Neural cell (in vitro differentiated cells): Measurements from ENCODE around the gene MAP3K7CL. TPM values are rescaled to one million over a fixed set of nuclear protein-coding genes. Genes with fewer than 3 reads are reported as not detected.

Experiments
- H2AFZ ChIP-seq: fragments of 200-600, 300-800 bp; sonication (generic), shearing (Covaris generic); 2 replicates; pipeline ENCODE4 v1.6.0; 2014; ENCODE audit warnings: low read depth, mild to moderate bottlenecking, antibody characterized with exemption, low read length, moderate library complexity
- H3F3A ChIP-seq: fragments of 200-600 bp; shearing (Covaris generic); 2 replicates; pipeline ENCODE4 v1.6.1; 2016; ENCODE audit warnings: mild to moderate bottlenecking, moderate library complexity, mixed read lengths, antibody characterized with exemption, low read length; ENCODE audit not compliant: insufficient read depth, poor library complexity, severe bottlenecking
- H3K27ac ChIP-seq: fragments of 200-600, 300-800 bp; sonication (generic), shearing (Covaris generic); 2 replicates; pipeline ENCODE4 v1.5.1; 2014; ENCODE audit warnings: mild to moderate bottlenecking, low read length, moderate library complexity
- H3K27me3 ChIP-seq: fragments of 300-800, 200-600 bp; sonication (generic), shearing (Covaris generic); 2 replicates; pipeline ENCODE4 v1.6.0; 2014; ENCODE audit warnings: mild to moderate bottlenecking, low read depth, low read length, moderate library complexity; ENCODE audit not compliant: insufficient read depth
- H3K36me3 ChIP-seq: fragments of 300-800, 200-600 bp; sonication (generic), shearing (Covaris generic); 2 replicates; pipeline ENCODE4 v1.5.1; 2014; ENCODE audit warnings: mild to moderate bottlenecking, antibody characterized with exemption, low read length, moderate library complexity; ENCODE audit not compliant: insufficient read depth
- H3K4me2 ChIP-seq: fragments of 300-800, 200-600 bp; sonication (generic), shearing (Covaris generic); 2 replicates; pipeline ENCODE4 v1.6.0; 2014; ENCODE audit warnings: mild to moderate bottlenecking, low read length
- H3K4me3 ChIP-seq: fragments of 300-800, 200-600 bp; sonication (generic), shearing (Covaris generic); 2 replicates; pipeline ENCODE4 v1.5.1; 2014; ENCODE audit warnings: mild to moderate bottlenecking, low read length, moderate library complexity
- H3K79me2 ChIP-seq: fragments of 200-600 bp; shearing (Covaris generic); replicated peaks from 2 replicates; pipeline ENCODE4 v1.6.0; 2014; ENCODE audit warnings: mild to moderate bottlenecking, low read length, moderate library complexity; ENCODE audit not compliant: insufficient read depth
- H3K9ac ChIP-seq: fragments of 300-800, 200-600 bp; sonication (generic), shearing (Covaris generic); 2 replicates; pipeline ENCODE4 v1.6.1; 2016; ENCODE audit warnings: mild to moderate bottlenecking, low read length, mixed read lengths
- H3K9me2 ChIP-seq: fragments of 200-600 bp; shearing (Covaris generic); 2 replicates; pipeline ENCODE4 v1.6.1; 2016; ENCODE audit warnings: mild to moderate bottlenecking, low read length, mixed read lengths; ENCODE audit not compliant: insufficient read depth
- H3K9me3 ChIP-seq: fragments of 200-600, 300-800 bp; sonication (generic), shearing (Covaris generic); 2 replicates; pipeline ENCODE4 v1.6.1; 2016; ENCODE audit warnings: mild to moderate bottlenecking, mixed run types, low read length, moderate library complexity, mixed read lengths
- H4K20me1 ChIP-seq: fragments of 200-600 bp; shearing (Covaris generic); 2 replicates; pipeline ENCODE4 v1.6.1; 2016; ENCODE audit warnings: mild to moderate bottlenecking, mixed run types; ENCODE audit not compliant: insufficient read depth
- EP300 ChIP-seq: fragments of 450-650 bp; conservative IDR thresholded peaks from 2 replicates; pipeline ENCODE4 v1.6.1; 2014; ENCODE audit warnings: antibody characterized with exemption, mild to moderate bottlenecking, moderate library complexity; ENCODE audit not compliant: poor library complexity, severe bottlenecking
- EZH2 ChIP-seq: fragments of 200-600, 300-800 bp; shearing (Covaris generic), sonication (generic); IDR thresholded peaks from 2 replicates; pipeline ENCODE4 v1.6.1; 2014; ENCODE audit warnings: antibody characterized with exemption, low read length, borderline replicate concordance, mild to moderate bottlenecking; ENCODE audit not compliant: insufficient read depth, poor library complexity, severe bottlenecking
- MXI1 ChIP-seq: fragments of 450-650 bp; conservative IDR thresholded peaks from 2 replicates; pipeline ENCODE4 v1.6.1; 2014; ENCODE audit warnings: antibody characterized with exemption, mild to moderate bottlenecking; ENCODE audit not compliant: poor library complexity, severe bottlenecking
- POLR2AphosphoS5 ChIP-seq: IDR thresholded peaks from 2 replicates; pipeline ENCODE4 v1.6.1; 2012
- RAD21 ChIP-seq: fragments of 450-650 bp; conservative IDR thresholded peaks from 2 replicates; pipeline ENCODE4 v1.6.1; 2014; ENCODE audit warnings: antibody characterized with exemption, mild to moderate bottlenecking, moderate library complexity
- REST ChIP-seq: IDR thresholded peaks from 2 replicates; pipeline ENCODE4 v1.6.1; 2012; ENCODE audit warnings: borderline replicate concordance
- SMC3 ChIP-seq: fragments of 450-650 bp; conservative IDR thresholded peaks from 2 replicates; pipeline ENCODE4 v1.6.1; 2014; ENCODE audit warnings: antibody characterized with exemption, mild to moderate bottlenecking, moderate library complexity; ENCODE audit not compliant: poor library complexity
- TAF1 ChIP-seq: IDR thresholded peaks from 2 replicates; pipeline ENCODE4 v1.6.1; 2012; ENCODE audit warnings: low read depth
- polyA plus RNA-seq: library from polyadenylated mRNA; depleted of rRNA; stranded (reverse); fragments of >200 nt; gene quantifications from 2 replicates; pipeline ENCODE4 v1.2.3, GENCODE V29; 2014
- TF ChIP-seq, protein P1 (sequence below): fragments of 450-650 bp; IDR thresholded peaks from 2 replicates; pipeline ENCODE4 v1.5.1; 2014; ENCODE audit warnings: antibody characterized with exemption, mild to moderate bottlenecking, moderate library complexity; ENCODE audit not compliant: poor library complexity, severe bottlenecking

Gene MAP3K7CL
- polyA plus RNA-seq, 1 donor from 2014 or later: not detected

GRCh38 chr21:29189353-29189752, 58.9 kb downstream of the MAP3K7CL start:
- Histone ChIP-seq H3F3A (no peaks in the 10 kb centered on the region), H3K27ac (no peak overlapping the region), H3K79me2 (no peaks in the 10 kb centered on the region), H3K4me2 (no peak overlapping the region), H3K4me3 (no peak overlapping the region), H3K27me3 (no peaks in the 10 kb centered on the region), H3K9me3 (no peaks in the 10 kb centered on the region), H3K9ac (no peak overlapping the region), H2AFZ (no peak overlapping the region), H3K9me2 (no peaks in the 10 kb centered on the region), H4K20me1 (no peaks in the 10 kb centered on the region), H3K36me3 (no peaks in the 10 kb centered on the region)
- TF ChIP-seq MXI1: no peak

- H3K9me3 ChIP-seq: no peaks in the 10 kb centered on the region
- TF ChIP-seq EZH2 (no peak), RAD21 (no peak), TAF1 (no peak), SMC3 (no peak), MXI1 (no peak), EP300 (no peak), POLR2AphosphoS5 (no peak), REST (no peak)
- TF ChIP-seq, protein P1, sequence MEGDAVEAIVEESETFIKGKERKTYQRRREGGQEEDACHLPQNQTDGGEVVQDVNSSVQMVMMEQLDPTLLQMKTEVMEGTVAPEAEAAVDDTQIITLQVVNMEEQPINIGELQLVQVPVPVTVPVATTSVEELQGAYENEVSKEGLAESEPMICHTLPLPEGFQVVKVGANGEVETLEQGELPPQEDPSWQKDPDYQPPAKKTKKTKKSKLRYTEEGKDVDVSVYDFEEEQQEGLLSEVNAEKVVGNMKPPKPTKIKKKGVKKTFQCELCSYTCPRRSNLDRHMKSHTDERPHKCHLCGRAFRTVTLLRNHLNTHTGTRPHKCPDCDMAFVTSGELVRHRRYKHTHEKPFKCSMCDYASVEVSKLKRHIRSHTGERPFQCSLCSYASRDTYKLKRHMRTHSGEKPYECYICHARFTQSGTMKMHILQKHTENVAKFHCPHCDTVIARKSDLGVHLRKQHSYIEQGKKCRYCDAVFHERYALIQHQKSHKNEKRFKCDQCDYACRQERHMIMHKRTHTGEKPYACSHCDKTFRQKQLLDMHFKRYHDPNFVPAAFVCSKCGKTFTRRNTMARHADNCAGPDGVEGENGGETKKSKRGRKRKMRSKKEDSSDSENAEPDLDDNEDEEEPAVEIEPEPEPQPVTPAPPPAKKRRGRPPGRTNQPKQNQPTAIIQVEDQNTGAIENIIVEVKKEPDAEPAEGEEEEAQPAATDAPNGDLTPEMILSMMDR: no peak
- H3K9ac ChIP-seq: no peak overlapping the region
- H3K36me3 ChIP-seq: no peaks in the 10 kb centered on the region
- no peak overlapping the region for H2AFZ ChIP-seq
- no peaks in the 10 kb centered on the region for H3K9me2 ChIP-seq
- no peaks in the 10 kb centered on the region for H3F3A ChIP-seq
- H3K79me2 ChIP-seq: no peaks in the 10 kb centered on the region
- no peaks in the 10 kb centered on the region for H3K27me3 ChIP-seq
- H3K4me3 ChIP-seq: no peak overlapping the region
- H3K4me2 ChIP-seq: no peak overlapping the region
- H3K27ac ChIP-seq: no peak overlapping the region
- H4K20me1 ChIP-seq: no peaks in the 10 kb centered on the region
These were observed 60.5 kb downstream of the MAP3K7CL start for GRCh38 chr21:29190923-29191331.

DNA sequence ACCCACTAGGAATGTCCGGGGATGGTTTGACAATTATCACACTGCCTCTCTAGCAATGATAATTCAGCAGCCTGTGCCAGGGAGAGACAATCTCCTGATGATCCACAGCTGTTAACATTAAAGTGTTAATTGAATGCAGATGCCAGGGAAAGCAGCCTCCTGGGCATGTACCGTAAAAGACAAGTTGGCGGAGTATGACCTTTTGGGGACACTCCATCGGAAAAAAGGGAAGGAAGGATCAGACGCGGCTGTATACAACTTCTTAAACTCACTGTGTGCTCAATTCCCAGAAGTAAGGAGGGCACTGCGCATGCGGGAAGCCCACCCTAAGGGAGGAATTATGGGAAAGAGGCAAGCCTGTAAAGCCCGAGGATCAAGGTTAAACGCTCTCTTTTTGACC, 62.6 kb downstream of the MAP3K7CL start:
- Histone ChIP-seq H3K4me2 (no peak overlapping the region), H3K27ac (no peak overlapping the region), H2AFZ (no peak overlapping the region), H3K36me3 (no peaks in the 10 kb centered on the region), H3K4me3 (no peak overlapping the region), H3K9me2 (no peaks in the 10 kb centered on the region), H3K79me2 (no peaks in the 10 kb centered on the region), H3K9ac (no peak overlapping the region), H3F3A (no peaks in the 10 kb centered on the region), H3K27me3 (no peaks in the 10 kb centered on the region), H3K9me3 (no peaks in the 10 kb centered on the region), H4K20me1 (no peaks in the 10 kb centered on the region)
- TF ChIP-seq MXI1 (no peak), EZH2 (no peak), POLR2AphosphoS5 (no peak), SMC3 (no peak), EP300 (no peak), TAF1 (no peak), RAD21 (no peak), REST (no peak)
- TF ChIP-seq, protein P1: no peak
